SU-DHL-6 (cell line): ENCODE results near the gene UTP25.

Experiments
- H2AFZ ChIP-seq: fragments of 200-600 bp; sonication (generic); 2 replicates; pipeline ENCODE4 v1.6.1; 2014; ENCODE audit warnings: low read depth, mild to moderate bottlenecking, moderate library complexity, mixed read lengths, antibody characterized with exemption, low read length; ENCODE audit not compliant: severe bottlenecking
- H3F3A ChIP-seq: fragments of 200-600 bp; shearing (Covaris generic); 2 replicates; pipeline ENCODE4 v1.6.0; 2016; ENCODE audit warnings: antibody characterized with exemption, mild to moderate bottlenecking; ENCODE audit not compliant: insufficient read depth
- H3K27ac ChIP-seq: fragments of 200-600 bp; sonication (generic); 2 replicates; pipeline ENCODE4 v1.5.1; 2016; ENCODE audit warnings: low read depth, mild to moderate bottlenecking, low read length, moderate library complexity, mixed read lengths
- H3K27me3 ChIP-seq: fragments of 200-600 bp; sonication (generic), shearing (Covaris generic); 2 replicates; pipeline ENCODE4 v1.6.0; 2014; ENCODE audit warnings: mild to moderate bottlenecking, low read length
- H3K36me3 ChIP-seq: fragments of 200-600 bp; sonication (generic); 2 replicates; pipeline ENCODE4 v1.6.1; 2014; ENCODE audit warnings: mild to moderate bottlenecking, low read length, mixed read lengths
- H3K4me2 ChIP-seq: fragments of 300-600, 200-600 bp; shearing (Covaris generic), sonication (generic); 2 replicates; pipeline ENCODE4 v1.6.0; 2014; ENCODE audit warnings: low read length, low read depth, mild to moderate bottlenecking; ENCODE audit not compliant: poor library complexity, severe bottlenecking
- H3K4me3 ChIP-seq: fragments of 200-600 bp; sonication (generic); 2 replicates; pipeline ENCODE4 v1.5.1; 2014; ENCODE audit warnings: antibody characterized with exemption, low read length, mild to moderate bottlenecking, mixed read lengths; ENCODE audit not compliant: insufficient read depth, poor library complexity, severe bottlenecking
- H3K79me2 ChIP-seq: fragments of 200-600 bp; sonication (generic); 2 replicates; pipeline ENCODE4 v1.6.1; 2014; ENCODE audit warnings: mild to moderate bottlenecking, low read length, moderate library complexity; ENCODE audit not compliant: insufficient read depth
- H3K9ac ChIP-seq: fragments of 200-600 bp; sonication (generic); 2 replicates; pipeline ENCODE4 v1.7.0; 2014; ENCODE audit warnings: mild to moderate bottlenecking, low read length
- H3K9me2 ChIP-seq: fragments of 200-600 bp; sonication (generic); replicated peaks from 2 replicates; pipeline ENCODE4 v1.6.1; 2014; ENCODE audit warnings: low read length; ENCODE audit not compliant: insufficient read depth
- H3K9me3 ChIP-seq: fragments of 200-600 bp; sonication (generic); 2 replicates; pipeline ENCODE4 v1.6.1; 2014; ENCODE audit warnings: low read length, mixed read lengths; ENCODE audit not compliant: insufficient read depth
- H4K20me1 ChIP-seq: fragments of 200-600 bp; sonication (generic); 2 replicates; pipeline ENCODE4 v1.6.1; 2014; ENCODE audit warnings: low read depth, mild to moderate bottlenecking, antibody characterized with exemption, low read length, moderate library complexity, mixed read lengths
- CTCF ChIP-seq: fragments of 200-600 bp; sonication (generic); IDR thresholded peaks from one replicate; pipeline ENCODE4 v1.5.1; 2017; ENCODE audit warnings: antibody characterized with exemption, mild to moderate bottlenecking, low read length, moderate library complexity; ENCODE audit not compliant: insufficient read depth, poor library complexity, severe bottlenecking
- EZH2phosphoT487 ChIP-seq: fragments of 200-600 bp; sonication (generic), shearing (Covaris generic); conservative IDR thresholded peaks from 2 replicates; pipeline ENCODE4 v1.6.1; 2018; ENCODE audit warnings: mild to moderate bottlenecking, antibody characterized with exemption, low read length, moderate library complexity, mixed read lengths

Gene UTP25

DNA sequence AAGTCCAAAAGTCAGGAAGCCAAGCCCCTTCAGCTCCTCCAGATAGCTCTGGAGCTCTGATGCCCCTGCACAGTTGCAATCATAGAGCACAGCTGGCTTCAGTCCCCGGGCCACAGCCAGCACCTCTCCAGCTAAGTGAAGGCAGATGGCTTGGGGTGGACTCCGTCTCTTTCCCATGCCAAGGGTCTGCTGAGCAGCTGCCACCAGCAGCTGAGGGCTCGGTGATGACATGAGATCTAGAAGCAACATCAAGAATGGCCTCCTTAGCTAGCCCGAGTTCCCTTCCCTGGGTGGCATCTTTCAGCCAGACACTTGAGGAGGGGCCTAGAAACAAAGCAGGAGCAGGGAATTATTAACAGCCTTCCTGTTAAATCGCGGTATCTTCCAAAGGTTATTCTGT is 44.4 kb upstream of the UTP25 start:
- Histone ChIP-seq H3K9me3 (no peaks in the 10 kb centered on the region), H3K79me2 (peaks cover 17% of the 10 kb centered on the region), H4K20me1 (no peaks in the 10 kb centered on the region), H3F3A (no peaks in the 10 kb centered on the region), H3K27ac (no peak overlapping the region), H3K9me2 (no peaks in the 10 kb centered on the region), H3K4me3 (peak overlapping the region; percentile 78), H3K4me2 (peak overlapping the region; percentile 69), H3K9ac (peak overlapping the region; percentile 81), H3K36me3 (no peaks in the 10 kb centered on the region), H2AFZ (no peak overlapping the region), H3K27me3 (no peaks in the 10 kb centered on the region)
- no peak for TF ChIP-seq CTCF

DNA sequence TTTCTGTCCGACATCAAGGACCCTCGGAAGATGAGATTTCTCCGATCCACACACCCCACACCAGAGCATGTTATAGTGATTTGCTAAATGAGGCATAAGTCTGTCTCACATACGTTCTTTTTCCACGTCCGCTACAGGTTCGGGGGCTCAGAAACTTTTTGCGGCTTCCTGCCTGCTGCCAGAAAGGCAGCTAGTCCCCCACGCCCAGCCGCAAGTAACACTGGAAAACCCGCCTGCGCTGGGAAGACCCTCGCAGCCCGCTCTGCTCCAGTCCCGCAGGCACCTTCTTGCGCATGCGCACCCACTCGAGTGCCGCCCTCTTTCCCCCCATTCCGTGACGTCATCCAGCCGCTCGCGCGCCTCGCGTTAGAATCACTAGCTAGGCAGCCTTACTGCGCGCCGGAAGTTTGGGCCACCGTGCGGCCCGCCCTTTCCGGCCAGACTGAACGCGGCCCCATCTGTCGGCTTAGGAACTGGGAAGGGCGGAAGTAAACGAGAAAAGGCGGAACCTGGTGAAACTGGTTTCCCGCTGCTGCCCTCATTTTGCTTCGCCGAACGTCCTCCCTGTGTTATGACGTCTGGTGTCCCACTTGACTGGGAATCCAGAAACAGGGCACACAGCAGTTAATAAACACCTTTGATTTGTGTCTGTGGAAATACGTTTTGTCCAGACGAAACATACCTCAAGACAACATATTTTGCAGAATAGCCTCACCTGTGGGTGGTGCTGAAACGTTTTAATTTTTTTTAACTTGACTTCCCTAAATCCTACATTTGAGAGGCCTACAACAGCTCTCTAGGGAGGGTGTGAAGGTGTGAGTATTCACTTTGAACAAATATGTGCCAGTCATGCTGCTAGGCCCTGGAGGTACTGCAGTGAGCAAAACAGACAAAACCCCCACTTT is 43.3 kb upstream of the UTP25 start, which contains the start of gene C1orf74:
Gene C1orf74, minus strand, starts transcription at position 295 of the 905 bp plus-strand sequence. CDS start 925 bp downstream, outside the sequence.
- peak within 1 kb of the TSS; percentile 69 for H3K4me2 ChIP-seq
- peaks cover 17% of the 10 kb centered on the region for H3K79me2 ChIP-seq
- peak within 1 kb of the TSS; percentile 81 for H3K9ac ChIP-seq
- no peaks in the 10 kb centered on the region for H3F3A ChIP-seq
- H3K9me2 ChIP-seq, result no peaks in the 10 kb centered on the region
- no peaks in the 10 kb centered on the region for H3K27me3 ChIP-seq
- peak within 1 kb of the TSS; percentile 49 for H3K27ac ChIP-seq
- H3K4me3 ChIP-seq, result peak within 1 kb of the TSS; percentile 78
- peak within 1 kb of the TSS; percentile 85 for H2AFZ ChIP-seq
- H3K9me3 ChIP-seq, result no peaks in the 10 kb centered on the region
- TF ChIP-seq EZH2phosphoT487 (no peak), CTCF (no peak)
- no peaks in the 10 kb centered on the region for H3K36me3 ChIP-seq
- no peaks in the 10 kb centered on the region for H4K20me1 ChIP-seq

GRCh38 chr1:209785592-209785991 is 42.2 kb upstream of the UTP25 start:
- H3K27me3 ChIP-seq, result no peaks in the 10 kb centered on the region
- H3K4me2 ChIP-seq, result no peak overlapping the region
- H2AFZ ChIP-seq, result peak overlapping the region; percentile 85
- H3K9me2 ChIP-seq, result no peaks in the 10 kb centered on the region
- no peak overlapping the region for H3K9ac ChIP-seq
- H3K4me3 ChIP-seq, result no peak overlapping the region
- H3K9me3 ChIP-seq, result no peaks in the 10 kb centered on the region
- peaks cover 17% of the 10 kb centered on the region for H3K79me2 ChIP-seq
- no peaks in the 10 kb centered on the region for H4K20me1 ChIP-seq
- no peak for TF ChIP-seq CTCF
- no peak for TF ChIP-seq EZH2phosphoT487
- H3K27ac ChIP-seq, result no peak overlapping the region
- H3F3A ChIP-seq, result no peaks in the 10 kb centered on the region
- no peaks in the 10 kb centered on the region for H3K36me3 ChIP-seq
